Astrocyte (in vitro differentiated cells and primary cell): Measurements from ENCODE around the gene PPP6R1. TPM values are rescaled to one million over a fixed set of nuclear protein-coding genes. Genes with fewer than 3 reads are reported as not detected.

Source experiments
- DNase-seq: peaks from one replicate; pipeline ENCODE4 v3.0.0-alpha.2; 2010; ENCODE audit warnings: low read depth
- FAIRE-seq: peaks from 2 replicates; lab custom pipeline; 2011; peaks lifted over from hg19 to GRCh38; lab: Jason Lieb, UNC
- H2AFZ ChIP-seq: 2 replicates; pipeline ENCODE4 v1.6.0; 2012; ENCODE audit warnings: low read depth, low read length, inconsistent platforms
- H3K27ac ChIP-seq: 2 replicates; pipeline ENCODE4 v1.5.1; 2011; ENCODE audit warnings: low read depth, low read length, inconsistent platforms
- H3K27me3 ChIP-seq: 2 replicates; pipeline ENCODE4 v1.6.0; 2011; ENCODE audit warnings: low read length, inconsistent platforms; ENCODE audit not compliant: insufficient read depth
- H3K36me3 ChIP-seq: 2 replicates; pipeline ENCODE4 v1.5.1; 2011; ENCODE audit warnings: low read length, inconsistent platforms; ENCODE audit not compliant: insufficient read depth
- H3K4me1 ChIP-seq: 2 replicates; pipeline ENCODE4 v1.5.1; 2011; ENCODE audit warnings: low read length, inconsistent platforms; ENCODE audit not compliant: insufficient read depth
- H3K4me2 ChIP-seq: 2 replicates; pipeline ENCODE4 v1.6.0; 2012; ENCODE audit warnings: low read length, inconsistent platforms
- H3K4me3 ChIP-seq: 2 replicates; pipeline ENCODE4 v1.5.1; 2011; ENCODE audit warnings: low read depth, mild to moderate bottlenecking, low read length, inconsistent platforms; ENCODE audit not compliant: insufficient read depth
- H3K79me2 ChIP-seq: 2 replicates; pipeline ENCODE4 v1.6.0; 2012; ENCODE audit warnings: mild to moderate bottlenecking, low read length, inconsistent platforms; ENCODE audit not compliant: insufficient read depth
- H3K9ac ChIP-seq: 2 replicates; pipeline ENCODE4 v1.6.0; 2012; ENCODE audit warnings: mild to moderate bottlenecking, low read length, inconsistent platforms
- H3K9me3 ChIP-seq: 2 replicates; pipeline ENCODE4 v1.5.1; 2012; ENCODE audit warnings: low read depth, mild to moderate bottlenecking, low read length, inconsistent platforms; ENCODE audit not compliant: insufficient read depth
- H4K20me1 ChIP-seq: 2 replicates; pipeline ENCODE4 v1.6.0; 2012; ENCODE audit warnings: low read length, inconsistent platforms; ENCODE audit not compliant: insufficient read depth
- H3K27ac Mint-ChIP-seq: one replicate; pipeline ENCODE4 v1.8.0; 2021; ENCODE audit warnings: mild to moderate bottlenecking, mixed read lengths; ENCODE audit not compliant: unreplicated experiment
- H3K27me3 Mint-ChIP-seq: one replicate; pipeline ENCODE4 v1.8.0; 2021; ENCODE audit warnings: low read depth, mixed read lengths; ENCODE audit not compliant: unreplicated experiment
- H3K36me3 Mint-ChIP-seq: one replicate; pipeline ENCODE4 v1.8.0; 2021; ENCODE audit warnings: low read depth, mixed read lengths; ENCODE audit not compliant: unreplicated experiment
- H3K4me1 Mint-ChIP-seq: one replicate; pipeline ENCODE4 v1.8.0; 2021; ENCODE audit warnings: low read depth, mixed read lengths; ENCODE audit not compliant: unreplicated experiment
- H3K4me3 Mint-ChIP-seq: one replicate; pipeline ENCODE4 v1.8.0; 2021; ENCODE audit warnings: mild to moderate bottlenecking, moderate library complexity, mixed read lengths; ENCODE audit not compliant: unreplicated experiment
- H3K9me3 Mint-ChIP-seq: one replicate; pipeline ENCODE4 v1.8.0; 2021; ENCODE audit warnings: mild to moderate bottlenecking, mixed read lengths; ENCODE audit not compliant: unreplicated experiment
- CTCF ChIP-seq: IDR thresholded peaks from 2 replicates; pipeline ENCODE4 v1.5.1; 2011; ENCODE audit warnings: low read depth, mild to moderate bottlenecking, inconsistent platforms, low read length, moderate library complexity; ENCODE audit not compliant: insufficient read depth
- EZH2 ChIP-seq: IDR thresholded peaks from 2 replicates; pipeline ENCODE4 v1.6.1; 2012; ENCODE audit warnings: mild to moderate bottlenecking, low read length, inconsistent platforms; ENCODE audit not compliant: insufficient read depth
- total RNA-seq: library from RNA; stranded (reverse); gene quantifications from 2 replicates; pipeline ENCODE4 v1.2.1, GENCODE V29; 2021

Gene PPP6R1
- total RNA-seq, 1 donor from 2014 or later: 75.2 TPM

GRCh38 chr19:55259540-55260210, 858 bp upstream of the PPP6R1 start:
- H3K4me3 ChIP-seq: peak overlapping the region; percentile 54
- TF ChIP-seq CTCF (no peak), EZH2 (no peak)
- Mint-ChIP-seq H3K4me1 (peaks cover 23% of the 10 kb centered on the region), H3K27ac (peak overlapping the region; percentile 96), H3K4me3 (peak overlapping the region; percentile 90), H3K36me3 (peaks cover 5% of the 10 kb centered on the region), H3K27me3 (no peaks in the 10 kb centered on the region), H3K9me3 (no peaks in the 10 kb centered on the region)
- DNase-seq (no peak), FAIRE-seq (no peak)
- H3K9ac ChIP-seq: peak overlapping the region; percentile 91
- no peaks in the 10 kb centered on the region for H3K36me3 ChIP-seq
- H3K9me3 ChIP-seq: no peaks in the 10 kb centered on the region
- H2AFZ ChIP-seq: peak overlapping the region; percentile 96
- H3K27me3 ChIP-seq: no peaks in the 10 kb centered on the region
- H3K27ac ChIP-seq: peak overlapping the region; percentile 91
- peak overlapping the region; percentile 100 for H3K4me2 ChIP-seq
- peaks cover 41% of the 10 kb centered on the region for H3K79me2 ChIP-seq
- peaks cover 31% of the 10 kb centered on the region for H3K4me1 ChIP-seq
- peaks cover 35% of the 10 kb centered on the region for H4K20me1 ChIP-seq

- FAIRE-seq (no peak), DNase-seq (peak; percentile 14)
- peak overlapping the region; percentile 95 for H2AFZ ChIP-seq
- H3K36me3 ChIP-seq: no peaks in the 10 kb centered on the region
- peaks cover 47% of the 10 kb centered on the region for H4K20me1 ChIP-seq
- peak overlapping the region; percentile 85 for H3K4me3 ChIP-seq
- H3K27me3 ChIP-seq: no peaks in the 10 kb centered on the region
- no peaks in the 10 kb centered on the region for H3K27me3 Mint-ChIP-seq
- peak overlapping the region; percentile 100 for H3K4me2 ChIP-seq
- no peak overlapping the region for H3K27ac Mint-ChIP-seq
- H3K9me3 ChIP-seq: no peaks in the 10 kb centered on the region
- no peaks in the 10 kb centered on the region for H3K9me3 Mint-ChIP-seq
- peaks cover 5% of the 10 kb centered on the region for H3K36me3 Mint-ChIP-seq
- no peak for TF ChIP-seq EZH2
- no peak for TF ChIP-seq CTCF
- peaks cover 29% of the 10 kb centered on the region for H3K4me1 Mint-ChIP-seq
- H3K27ac ChIP-seq: peak overlapping the region; percentile 94
- peak overlapping the region; percentile 96 for H3K9ac ChIP-seq
- peaks cover 33% of the 10 kb centered on the region for H3K4me1 ChIP-seq
- H3K79me2 ChIP-seq: peaks cover 53% of the 10 kb centered on the region
- peak overlapping the region; percentile 69 for H3K4me3 Mint-ChIP-seq
These were observed 365 bp downstream of the PPP6R1 start for GRCh38 chr19:55258476-55258827.
